Body of pancreas (tissue), 4 donors: Measurements from ENCODE around the gene PRLHR.

Experiments
- CTCF ChIP-seq, 7 experiments: fragments of 450-650 bp in 4 of 7; fragments of 200-600 bp in 3 of 7; sonication (generic) in 3 of 7; IDR thresholded peaks; one replicate each; pipeline ENCODE4 v1.5.1; 2016 to 2019; ENCODE audit warnings: antibody characterized with exemption in 7 of 7
- POLR2A ChIP-seq, 3 donors: fragments of 450-650 bp; IDR thresholded peaks; one replicate each; pipeline ENCODE4 v1.6.1; 2016; ENCODE audit warnings: antibody characterized with exemption in 3 of 3, mild to moderate bottlenecking in 2 of 3

DNA sequence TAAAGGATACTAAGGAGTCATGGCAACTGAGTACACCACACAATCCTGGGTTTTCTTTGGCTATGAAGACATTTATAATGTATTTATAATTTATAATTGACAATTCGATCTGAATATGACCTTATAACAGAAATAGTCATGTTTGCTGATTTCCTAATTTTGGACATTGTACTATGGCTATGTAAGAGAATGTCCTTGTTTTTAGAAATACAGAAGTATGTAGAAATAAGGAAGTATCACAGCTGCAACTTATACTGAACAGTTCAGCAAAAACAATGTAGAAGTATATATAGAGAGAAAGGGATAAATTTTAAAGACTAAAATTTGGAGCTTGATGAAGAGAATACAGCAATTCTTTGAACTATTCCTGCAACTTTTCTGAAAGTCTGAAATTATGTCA lies 32.6 kb downstream of the PRLHR start:
- TF ChIP-seq CTCF (IDR thresholded peaks at IDR 0.05) (no peak), POLR2A (IDR thresholded peaks at IDR 0.05) (no peak)
